Measurements from ENCODE around the gene LAMA2. TPM values are rescaled to one million over a fixed set of nuclear protein-coding genes. Genes with fewer than 3 reads are reported as not detected.

Gene LAMA2
- total RNA-seq, 1 donor, result 9.4 TPM

DNA sequence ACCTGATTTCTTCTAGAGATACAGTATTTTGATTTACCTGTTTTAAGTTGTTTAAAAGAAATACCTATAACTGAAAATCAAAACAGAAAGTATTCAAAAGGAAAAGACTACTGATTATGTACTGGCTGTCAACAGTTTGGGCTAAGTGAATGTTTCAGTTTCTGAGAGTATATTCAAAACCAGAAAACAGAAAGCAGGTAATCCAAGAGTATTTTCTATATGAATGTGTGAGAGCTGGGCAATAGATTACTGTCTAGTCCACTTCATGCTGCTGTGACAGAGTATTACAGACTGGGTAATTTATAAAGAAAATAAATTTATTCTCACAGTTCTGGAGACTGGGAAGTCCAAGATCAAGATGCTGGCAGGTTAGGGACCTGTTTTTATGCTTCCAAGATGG, 566.0 kb downstream of the LAMA2 start:
- H3K4me1 ChIP-seq (ENCODE audit: insufficient read depth, low read length), result no peaks in the 10 kb centered on the region
- no peak overlapping the region for H3K27ac ChIP-seq (ENCODE audit: low read depth, low read length)
- H4K20me1 ChIP-seq (ENCODE audit: insufficient read depth, low read length), result no peaks in the 10 kb centered on the region
- no peak overlapping the region for H2AFZ ChIP-seq (ENCODE audit: low read length)
- no peak overlapping the region for H3K4me3 ChIP-seq (ENCODE audit: insufficient read depth, low read length)
- DNase-seq (ENCODE audit: insufficient read length, low spot score, missing footprints), result no peak
- H3K27me3 ChIP-seq (ENCODE audit: insufficient read depth, low read length), result no peaks in the 10 kb centered on the region
- H3K9me3 ChIP-seq (ENCODE audit: low read depth, low read length), result no peaks in the 10 kb centered on the region
- no peak overlapping the region for H3K4me2 ChIP-seq (ENCODE audit: insufficient read depth, low read length)
- no peaks in the 10 kb centered on the region for H3K36me3 ChIP-seq (ENCODE audit: insufficient read depth, low read length)
- no peaks in the 10 kb centered on the region for H3K79me2 ChIP-seq (ENCODE audit: insufficient read depth, low read length)
- TF ChIP-seq, protein P1, sequence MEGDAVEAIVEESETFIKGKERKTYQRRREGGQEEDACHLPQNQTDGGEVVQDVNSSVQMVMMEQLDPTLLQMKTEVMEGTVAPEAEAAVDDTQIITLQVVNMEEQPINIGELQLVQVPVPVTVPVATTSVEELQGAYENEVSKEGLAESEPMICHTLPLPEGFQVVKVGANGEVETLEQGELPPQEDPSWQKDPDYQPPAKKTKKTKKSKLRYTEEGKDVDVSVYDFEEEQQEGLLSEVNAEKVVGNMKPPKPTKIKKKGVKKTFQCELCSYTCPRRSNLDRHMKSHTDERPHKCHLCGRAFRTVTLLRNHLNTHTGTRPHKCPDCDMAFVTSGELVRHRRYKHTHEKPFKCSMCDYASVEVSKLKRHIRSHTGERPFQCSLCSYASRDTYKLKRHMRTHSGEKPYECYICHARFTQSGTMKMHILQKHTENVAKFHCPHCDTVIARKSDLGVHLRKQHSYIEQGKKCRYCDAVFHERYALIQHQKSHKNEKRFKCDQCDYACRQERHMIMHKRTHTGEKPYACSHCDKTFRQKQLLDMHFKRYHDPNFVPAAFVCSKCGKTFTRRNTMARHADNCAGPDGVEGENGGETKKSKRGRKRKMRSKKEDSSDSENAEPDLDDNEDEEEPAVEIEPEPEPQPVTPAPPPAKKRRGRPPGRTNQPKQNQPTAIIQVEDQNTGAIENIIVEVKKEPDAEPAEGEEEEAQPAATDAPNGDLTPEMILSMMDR (IDR thresholded peaks at IDR 0.05; ENCODE audit: extremely low read depth, low read depth, low read length), result no peak

DNA sequence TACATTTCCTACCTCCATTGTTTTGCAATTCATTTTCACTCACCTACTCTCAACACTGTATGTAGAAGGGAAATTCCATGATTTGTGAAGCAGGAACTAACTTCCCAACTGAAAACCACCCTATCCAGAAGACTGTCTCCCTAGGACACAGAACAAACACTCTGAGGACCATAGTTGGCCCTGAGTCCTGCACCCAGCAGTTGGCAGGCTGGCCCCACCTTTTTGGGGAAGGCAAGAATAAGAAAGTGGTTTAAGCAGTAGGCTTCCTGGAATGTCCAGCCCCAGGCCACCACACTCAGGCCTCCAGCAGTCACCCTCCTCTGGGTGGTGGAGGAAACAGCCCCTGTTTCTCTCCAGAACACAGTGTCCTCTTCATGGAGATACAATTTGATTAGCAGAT, 568.2 kb downstream of the LAMA2 start:
- no peak overlapping the region for H3K27ac ChIP-seq (ENCODE audit: low read depth, low read length)
- H3K9me3 ChIP-seq (ENCODE audit: low read depth, low read length), result no peaks in the 10 kb centered on the region
- H3K4me2 ChIP-seq (ENCODE audit: insufficient read depth, low read length), result no peak overlapping the region
- TF ChIP-seq, protein P1 (IDR thresholded peaks at IDR 0.05; ENCODE audit: extremely low read depth, low read depth, low read length), result no peak
- no peaks in the 10 kb centered on the region for H3K79me2 ChIP-seq (ENCODE audit: insufficient read depth, low read length)
- no peak overlapping the region for H3K4me3 ChIP-seq (ENCODE audit: insufficient read depth, low read length)
- no peaks in the 10 kb centered on the region for H4K20me1 ChIP-seq (ENCODE audit: insufficient read depth, low read length)
- no peaks in the 10 kb centered on the region for H3K27me3 ChIP-seq (ENCODE audit: insufficient read depth, low read length)
- no peaks in the 10 kb centered on the region for H3K4me1 ChIP-seq (ENCODE audit: insufficient read depth, low read length)
- no peak overlapping the region for H2AFZ ChIP-seq (ENCODE audit: low read length)
- no peaks in the 10 kb centered on the region for H3K36me3 ChIP-seq (ENCODE audit: insufficient read depth, low read length)
- DNase-seq (ENCODE audit: insufficient read length, low spot score, missing footprints), result no peak

DNA sequence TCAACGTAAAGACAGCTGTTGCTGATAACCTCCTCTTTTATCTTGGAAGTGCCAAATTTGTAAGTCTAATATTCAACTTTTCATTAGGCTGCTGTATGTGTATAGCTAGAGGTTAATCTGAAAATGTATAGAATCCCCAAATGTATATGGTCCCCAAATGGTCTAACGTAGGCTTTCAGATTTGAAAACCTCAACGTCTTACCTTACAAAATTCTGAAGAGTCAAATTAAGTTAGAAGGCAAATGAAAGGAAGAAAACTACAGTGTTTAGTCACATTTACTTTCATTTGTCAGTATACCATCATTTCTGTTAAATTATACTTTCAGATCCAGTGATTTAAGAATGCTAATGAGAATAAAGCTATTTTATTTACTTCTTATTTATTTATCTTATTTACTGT, 570.1 kb downstream of the LAMA2 start:
- TF ChIP-seq, protein P1 (IDR thresholded peaks at IDR 0.05; ENCODE audit: extremely low read depth, low read depth, low read length), result no peak
- Histone ChIP-seq H4K20me1 (ENCODE audit: insufficient read depth, low read length) (no peaks in the 10 kb centered on the region), H3K27ac (ENCODE audit: low read depth, low read length) (no peak overlapping the region), H3K27me3 (ENCODE audit: insufficient read depth, low read length) (no peaks in the 10 kb centered on the region), H3K36me3 (ENCODE audit: insufficient read depth, low read length) (no peaks in the 10 kb centered on the region), H3K79me2 (ENCODE audit: insufficient read depth, low read length) (no peaks in the 10 kb centered on the region), H2AFZ (ENCODE audit: low read length) (no peak overlapping the region), H3K4me2 (ENCODE audit: insufficient read depth, low read length) (no peak overlapping the region), H3K9me3 (ENCODE audit: low read depth, low read length) (no peaks in the 10 kb centered on the region), H3K4me3 (ENCODE audit: insufficient read depth, low read length) (no peak overlapping the region), H3K4me1 (ENCODE audit: insufficient read depth, low read length) (no peaks in the 10 kb centered on the region)
- no peak for DNase-seq (ENCODE audit: insufficient read length, low spot score, missing footprints)

DNA sequence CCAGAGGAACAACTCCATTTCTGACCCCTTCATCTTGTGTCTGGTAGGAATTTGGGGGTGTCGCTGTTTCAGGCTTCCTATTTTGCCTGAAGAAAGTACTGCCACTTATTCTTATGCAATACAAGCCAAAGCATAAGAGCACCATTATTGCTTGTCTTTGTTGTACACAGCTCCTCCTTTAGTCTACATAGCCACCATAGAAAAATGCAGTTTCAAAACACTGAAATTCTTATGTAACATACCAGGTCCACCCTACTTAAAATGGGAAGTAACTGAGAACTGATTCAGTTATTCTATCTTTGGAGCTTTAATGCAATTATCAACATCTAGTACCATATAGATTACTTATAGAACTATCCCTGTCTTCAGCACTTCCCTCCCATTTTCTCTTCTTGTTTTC, 571.5 kb downstream of the LAMA2 start:
- TF ChIP-seq, protein P1 (IDR thresholded peaks at IDR 0.05; ENCODE audit: extremely low read depth, low read depth, low read length), result no peak
- H3K4me3 ChIP-seq (ENCODE audit: insufficient read depth, low read length), result no peak overlapping the region
- H3K79me2 ChIP-seq (ENCODE audit: insufficient read depth, low read length), result no peaks in the 10 kb centered on the region
- no peak overlapping the region for H3K4me2 ChIP-seq (ENCODE audit: insufficient read depth, low read length)
- no peak overlapping the region for H2AFZ ChIP-seq (ENCODE audit: low read length)
- no peaks in the 10 kb centered on the region for H3K4me1 ChIP-seq (ENCODE audit: insufficient read depth, low read length)
- H3K9me3 ChIP-seq (ENCODE audit: low read depth, low read length), result no peaks in the 10 kb centered on the region
- H3K36me3 ChIP-seq (ENCODE audit: insufficient read depth, low read length), result no peaks in the 10 kb centered on the region
- no peaks in the 10 kb centered on the region for H3K27me3 ChIP-seq (ENCODE audit: insufficient read depth, low read length)
- H3K27ac ChIP-seq (ENCODE audit: low read depth, low read length), result no peak overlapping the region
- H4K20me1 ChIP-seq (ENCODE audit: insufficient read depth, low read length), result no peaks in the 10 kb centered on the region
- DNase-seq (ENCODE audit: insufficient read length, low spot score, missing footprints), result no peak

Measured in osteoblast (primary cell).